ENCODE measurements around the gene MRPL36.

DNA sequence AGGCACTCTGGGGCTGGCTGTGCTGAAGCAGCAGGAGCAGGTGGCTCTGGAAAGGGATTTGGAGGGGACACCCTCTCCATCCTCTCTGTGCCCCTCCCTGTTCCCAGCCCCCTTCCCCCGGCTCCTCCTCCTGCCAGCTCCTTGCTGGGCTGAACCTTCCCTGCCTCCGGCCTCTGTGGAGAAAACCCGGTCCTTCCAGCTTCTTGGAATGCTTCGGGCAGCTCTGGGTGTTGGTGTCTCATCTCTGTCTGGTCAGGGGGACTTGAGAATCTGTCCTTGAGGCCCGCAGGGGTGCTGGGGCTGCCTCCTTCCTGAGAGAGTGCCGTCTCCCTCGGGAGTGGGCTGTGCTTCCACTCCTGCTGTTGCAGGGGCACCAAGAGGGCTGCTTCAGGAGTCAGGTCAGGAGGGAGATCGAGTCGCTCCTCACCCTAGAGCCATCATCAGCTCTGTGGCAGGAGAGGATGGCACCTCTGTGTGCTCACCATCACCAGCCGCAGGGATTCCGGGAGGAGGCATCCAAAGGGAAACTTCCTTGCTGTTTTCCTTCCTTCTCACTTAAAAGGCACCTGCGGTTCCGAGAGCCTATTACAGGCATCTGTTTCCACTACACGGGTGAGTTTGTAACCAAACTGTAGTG is 32.2 kb upstream of the MRPL36 start:
- TF ChIP-seq POLR2AphosphoS5 (IDR thresholded peaks at IDR 0.05) (no peak), POLR2A (IDR thresholded peaks at IDR 0.05) (no peak), EP300 (IDR thresholded peaks at IDR 0.05) (no peak)
- TF ChIP-seq, protein P1, sequence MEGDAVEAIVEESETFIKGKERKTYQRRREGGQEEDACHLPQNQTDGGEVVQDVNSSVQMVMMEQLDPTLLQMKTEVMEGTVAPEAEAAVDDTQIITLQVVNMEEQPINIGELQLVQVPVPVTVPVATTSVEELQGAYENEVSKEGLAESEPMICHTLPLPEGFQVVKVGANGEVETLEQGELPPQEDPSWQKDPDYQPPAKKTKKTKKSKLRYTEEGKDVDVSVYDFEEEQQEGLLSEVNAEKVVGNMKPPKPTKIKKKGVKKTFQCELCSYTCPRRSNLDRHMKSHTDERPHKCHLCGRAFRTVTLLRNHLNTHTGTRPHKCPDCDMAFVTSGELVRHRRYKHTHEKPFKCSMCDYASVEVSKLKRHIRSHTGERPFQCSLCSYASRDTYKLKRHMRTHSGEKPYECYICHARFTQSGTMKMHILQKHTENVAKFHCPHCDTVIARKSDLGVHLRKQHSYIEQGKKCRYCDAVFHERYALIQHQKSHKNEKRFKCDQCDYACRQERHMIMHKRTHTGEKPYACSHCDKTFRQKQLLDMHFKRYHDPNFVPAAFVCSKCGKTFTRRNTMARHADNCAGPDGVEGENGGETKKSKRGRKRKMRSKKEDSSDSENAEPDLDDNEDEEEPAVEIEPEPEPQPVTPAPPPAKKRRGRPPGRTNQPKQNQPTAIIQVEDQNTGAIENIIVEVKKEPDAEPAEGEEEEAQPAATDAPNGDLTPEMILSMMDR (IDR thresholded peaks at IDR 0.05): no peak

Measured in gastroesophageal sphincter (tissue), 3 donors.